RKO (cell line): ENCODE measurements around the gene HTR3A.

ENCODE experiments used
- DNase-seq: peaks from one replicate; pipeline ENCODE4 v3.0.0-alpha.2; 2016; ENCODE audit warnings: low spot score

Gene HTR3A

DNA sequence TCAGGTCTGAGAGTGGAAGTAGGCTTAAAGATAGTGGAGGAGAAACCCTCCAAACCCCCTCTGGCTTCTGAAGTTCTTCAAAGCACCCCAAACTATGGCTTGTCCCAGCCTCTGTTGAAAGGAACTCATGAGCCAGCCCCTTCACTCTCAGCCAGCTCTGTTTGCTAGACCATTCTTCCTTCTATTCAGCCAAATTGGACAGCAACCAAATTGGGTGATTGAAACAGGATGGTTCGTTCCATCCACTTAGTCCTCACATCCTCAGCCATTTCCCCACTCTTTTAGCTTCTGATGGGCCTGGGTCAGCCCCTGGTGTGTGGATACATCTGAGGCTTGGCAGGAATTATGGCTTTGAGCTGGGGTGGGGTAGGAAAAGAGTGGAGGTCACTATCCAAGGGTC is 4.5 kb downstream of the HTR3A start:
- DNase-seq: no peak

DNA sequence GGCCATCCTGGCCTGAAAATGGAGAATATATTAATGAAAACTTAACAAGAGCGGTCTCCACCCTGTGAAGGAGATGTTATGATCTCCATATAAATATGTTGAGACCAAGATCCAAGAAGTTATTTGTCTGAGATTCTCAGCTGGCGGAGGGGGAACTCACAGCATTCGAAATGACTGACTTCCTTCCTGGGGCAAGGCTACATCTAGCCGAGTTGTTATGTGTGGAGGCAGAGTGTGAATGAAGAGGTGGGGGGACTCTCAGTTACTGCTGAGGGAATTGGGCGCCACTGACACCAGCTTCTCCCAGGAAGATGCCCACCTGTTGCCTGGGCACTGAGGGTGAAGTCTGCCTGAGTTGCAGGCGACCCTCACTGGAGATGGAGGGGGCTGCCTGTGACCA is 5.9 kb downstream of the HTR3A start:
- DNase-seq: no peak

DNA sequence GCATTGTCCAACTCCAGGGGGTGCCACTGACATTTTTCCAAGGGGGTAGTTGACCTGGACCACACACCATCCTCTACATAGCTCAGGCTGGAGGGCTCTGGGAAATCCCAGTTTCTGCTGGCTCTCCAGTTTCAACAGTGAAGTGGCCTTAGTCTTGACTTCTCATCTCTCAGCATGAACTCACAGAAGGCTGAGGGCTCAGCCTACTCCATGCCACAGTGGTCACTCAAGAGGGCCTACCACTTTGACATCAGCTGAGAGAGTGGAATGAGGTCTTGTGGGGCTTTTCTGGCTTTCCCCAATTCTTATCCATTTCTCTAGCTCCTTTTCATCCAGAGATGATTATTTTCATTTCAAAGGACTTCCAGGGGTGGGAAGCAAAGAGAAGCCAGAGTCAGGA is 7.4 kb downstream of the HTR3A start:
- DNase-seq: no peak

DNA sequence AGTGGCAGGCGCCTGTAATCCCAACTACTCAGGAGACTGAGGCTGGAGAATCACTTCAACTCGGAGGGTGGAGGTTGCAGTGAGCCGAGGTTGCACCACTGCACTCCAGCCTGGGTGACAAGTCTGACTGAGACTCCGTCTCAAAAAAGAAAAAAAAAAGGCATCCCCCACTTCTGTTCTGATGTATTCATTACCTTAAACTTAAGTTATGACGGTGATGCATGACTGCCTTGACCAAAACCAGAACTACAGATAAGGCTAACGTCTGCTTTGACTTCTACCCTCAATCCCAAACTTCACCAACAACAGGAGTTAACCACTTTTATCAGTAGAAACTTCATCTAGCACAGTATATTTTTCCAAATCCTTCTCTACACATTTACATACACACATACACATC is 9.9 kb downstream of the HTR3A start:
- DNase-seq: no peak

DNA sequence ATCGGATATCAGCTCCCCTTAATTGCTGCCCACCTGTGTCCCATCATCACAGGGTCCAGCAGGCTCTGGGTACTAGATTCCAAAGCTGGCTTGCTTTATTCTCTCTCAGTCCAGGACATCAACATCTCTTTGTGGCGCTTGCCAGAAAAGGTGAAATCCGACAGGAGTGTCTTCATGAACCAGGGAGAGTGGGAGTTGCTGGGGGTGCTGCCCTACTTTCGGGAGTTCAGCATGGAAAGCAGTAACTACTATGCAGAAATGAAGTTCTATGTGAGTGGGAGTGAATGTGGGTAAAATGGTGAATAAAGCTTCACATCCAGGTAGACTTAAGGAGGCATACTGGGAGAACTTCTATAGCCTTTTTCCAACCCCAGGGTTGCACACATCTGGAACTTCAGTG is 11.0 kb downstream of the HTR3A start:
- no peak for DNase-seq

- DNase-seq: no peak
Measured at GRCh38 chr11:113986351-113987140, 11.6 kb downstream of the HTR3A start.

- DNase-seq: no peak
Measured at GRCh38 chr11:113989381-113989780, 14.5 kb downstream of the HTR3A start.

- no peak for DNase-seq
Measured at GRCh38 chr11:113989916-113990315, 15.0 kb downstream of the HTR3A start.

DNA sequence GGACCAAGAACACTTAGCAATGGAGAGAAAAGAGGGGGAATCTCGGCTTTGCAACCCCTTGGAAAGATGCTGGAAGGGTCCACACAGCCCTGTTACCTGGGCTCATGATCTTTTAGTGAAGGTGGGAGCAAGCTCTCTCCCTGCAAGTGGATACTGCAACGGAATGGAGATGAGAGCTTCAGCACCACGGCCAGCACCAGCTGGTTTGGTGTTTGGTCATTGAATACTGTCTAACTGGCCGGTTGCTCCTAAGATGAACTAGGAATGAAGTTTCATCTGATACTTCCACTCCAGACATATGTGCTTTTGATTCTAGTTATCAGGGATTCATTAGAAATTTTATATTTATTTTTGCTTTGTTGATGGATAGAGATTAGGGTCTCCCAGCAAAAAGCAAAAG is 16.3 kb downstream of the HTR3A start:
- DNase-seq: peak; percentile 48

DNA sequence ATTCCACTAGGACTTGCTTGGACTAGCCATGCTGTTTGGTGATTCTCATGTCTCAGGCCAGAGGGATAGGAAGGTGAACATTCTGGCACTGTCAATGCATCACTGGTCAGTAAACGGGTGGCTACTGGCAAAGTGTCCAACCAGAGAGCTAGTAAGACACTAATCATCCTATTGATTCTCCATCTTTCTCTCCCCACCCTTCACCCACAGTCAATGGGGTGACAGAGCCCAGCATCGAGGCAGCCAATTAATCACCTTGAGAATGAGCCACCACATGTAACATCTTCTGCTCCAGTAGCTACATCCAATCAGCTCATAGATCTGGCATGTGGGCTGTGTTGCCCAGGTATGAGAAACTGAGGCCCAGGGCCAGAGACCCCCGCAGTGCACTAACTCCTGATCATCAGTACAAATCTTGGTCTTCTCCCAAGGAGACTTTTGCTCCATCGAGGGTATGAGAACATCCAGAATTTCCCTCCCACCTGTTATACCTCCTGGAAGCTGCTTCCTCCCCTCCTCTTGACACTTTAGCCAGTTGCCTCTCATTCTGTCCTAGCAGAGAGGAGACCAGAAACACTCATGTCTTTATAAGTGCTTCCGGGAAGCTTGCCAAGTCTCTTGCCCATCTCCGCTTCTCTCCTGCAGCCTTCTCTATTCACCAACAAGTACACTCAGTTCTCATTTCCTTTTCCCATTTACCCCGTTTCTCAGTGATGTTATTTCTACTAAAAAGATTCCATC is 17.0 kb downstream of the HTR3A start:
- DNase-seq: no peak

DNA sequence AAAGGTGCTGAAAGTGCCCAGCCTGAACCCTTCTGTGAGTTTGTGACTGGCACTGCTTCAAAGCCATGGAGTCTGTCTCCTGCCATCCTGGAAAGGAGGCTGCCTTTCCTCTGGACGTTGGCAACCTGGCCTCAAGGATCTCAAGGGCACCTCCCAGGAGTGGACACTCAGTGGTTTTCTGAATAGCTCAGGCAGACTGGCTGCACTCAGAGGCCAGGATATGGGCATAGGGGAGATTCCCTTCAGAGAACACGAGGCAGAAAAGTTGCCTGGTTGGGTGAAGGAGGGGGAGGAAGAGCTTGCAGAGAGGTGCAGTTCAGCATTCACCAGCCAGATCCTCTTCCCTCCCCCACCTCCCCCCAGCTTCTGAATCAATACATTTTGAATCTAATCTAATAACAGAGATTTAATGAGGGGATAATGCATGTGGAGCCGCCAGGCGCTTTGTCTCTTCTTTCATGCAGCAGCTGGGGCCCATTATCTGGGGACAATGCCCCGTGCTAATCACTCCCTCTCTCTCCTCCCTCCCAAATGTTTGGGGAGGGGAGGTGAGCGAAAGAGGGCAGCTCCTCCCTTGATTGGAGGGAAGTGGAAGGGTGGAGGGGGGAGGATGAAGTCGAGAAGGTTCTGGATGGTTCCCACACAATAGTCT is 17.7 kb downstream of the HTR3A start:
- no peak for DNase-seq

- no peak for DNase-seq
Measured at GRCh38 chr11:113994077-113994954, 19.4 kb downstream of the HTR3A start.

DNA sequence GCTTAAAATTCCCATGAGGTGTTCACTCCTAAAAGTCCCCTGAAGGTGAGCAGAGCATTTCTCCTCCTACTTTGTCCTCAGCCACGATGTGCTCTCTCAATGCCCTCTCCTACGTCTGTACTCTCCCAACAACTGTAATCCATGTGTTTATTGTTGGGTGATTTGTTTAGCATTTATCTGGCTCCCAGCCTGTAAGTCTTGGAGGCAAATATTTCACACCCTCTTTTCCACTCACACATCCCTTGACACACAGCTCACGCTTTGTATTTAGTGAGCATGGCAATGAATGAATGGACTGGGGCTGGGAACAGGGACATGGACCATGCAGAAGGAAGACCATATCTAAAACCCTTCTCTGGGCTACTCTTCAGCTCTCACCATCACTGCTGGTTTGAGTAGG is 22.6 kb downstream of the HTR3A start:
- DNase-seq: no peak

GRCh38 chr11:113998574-113998973 is 23.7 kb downstream of the HTR3A start:
- DNase-seq: no peak

- no peak for DNase-seq
Measured at GRCh38 chr11:114000526-114000925, 25.6 kb downstream of the HTR3A start.

- no peak for DNase-seq
Measured at GRCh38 chr11:114001416-114001815, 26.5 kb downstream of the HTR3A start.

- no peak for DNase-seq
Measured at GRCh38 chr11:114008331-114008730, 33.4 kb downstream of the HTR3A start.

DNA sequence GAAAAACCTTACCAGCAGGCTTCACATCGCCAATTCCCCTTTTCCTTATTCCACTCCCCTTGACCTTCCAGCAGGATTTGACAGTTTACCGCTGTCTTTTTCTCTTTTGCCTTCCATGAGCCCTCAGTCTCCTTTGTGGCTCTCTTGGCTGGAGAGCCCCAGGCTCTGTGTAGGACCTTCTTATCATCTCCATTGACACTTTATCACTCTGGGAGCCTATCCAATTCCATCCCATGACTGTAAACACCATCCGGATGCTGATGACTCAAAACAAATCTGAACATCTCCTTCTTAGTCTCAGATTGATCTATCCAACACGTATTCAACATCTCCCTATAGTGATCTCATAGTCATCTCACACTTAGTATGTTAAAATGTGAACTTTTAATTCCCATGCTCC is 36.0 kb downstream of the HTR3A start:
- DNase-seq: no peak

- DNase-seq: no peak
Measured at GRCh38 chr11:114011443-114011842, 36.5 kb downstream of the HTR3A start.

- DNase-seq: no peak
Measured at GRCh38 chr11:114015117-114015516, 40.2 kb downstream of the HTR3A start.

DNA sequence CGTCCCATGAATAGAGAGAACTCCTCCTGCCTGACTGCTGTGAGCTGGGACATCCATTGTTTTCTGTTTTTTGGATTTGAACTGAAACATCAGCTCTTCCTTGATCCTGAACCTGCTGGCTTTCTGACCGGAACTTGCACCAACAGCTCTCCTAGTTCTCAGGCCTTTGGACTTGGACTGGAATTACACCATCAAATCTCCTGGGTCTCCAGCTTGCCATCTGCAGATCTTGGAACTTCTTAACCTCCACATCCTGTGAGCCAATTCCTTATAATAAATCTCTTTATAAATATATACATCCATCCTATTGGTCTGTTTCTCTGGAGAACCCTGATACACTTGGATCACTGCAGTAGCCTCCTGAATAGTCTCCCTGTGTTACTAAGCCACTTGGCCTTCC is 42.1 kb downstream of the HTR3A start:
- no peak for DNase-seq

DNA sequence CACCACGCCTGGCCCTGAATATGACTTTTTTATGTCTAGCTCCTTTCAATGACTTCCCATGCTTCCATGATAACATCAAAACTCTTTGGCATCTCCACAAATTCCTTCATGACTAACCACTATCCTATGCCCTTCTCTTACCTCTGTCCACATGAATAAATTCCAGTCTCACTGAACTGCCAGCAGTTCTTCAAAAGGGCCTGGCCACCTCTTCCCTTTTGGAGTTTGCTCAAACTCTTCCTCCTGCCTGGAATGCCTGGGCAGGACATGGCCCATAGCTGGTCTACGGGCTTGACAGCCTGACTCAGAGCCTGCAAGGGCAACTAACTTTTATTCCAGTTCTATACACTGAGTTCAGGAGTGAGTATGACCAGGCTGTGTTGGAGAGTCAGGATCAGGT is 42.8 kb downstream of the HTR3A start:
- DNase-seq: no peak
